Measurements from ENCODE around the gene TUBGCP2.

DNA sequence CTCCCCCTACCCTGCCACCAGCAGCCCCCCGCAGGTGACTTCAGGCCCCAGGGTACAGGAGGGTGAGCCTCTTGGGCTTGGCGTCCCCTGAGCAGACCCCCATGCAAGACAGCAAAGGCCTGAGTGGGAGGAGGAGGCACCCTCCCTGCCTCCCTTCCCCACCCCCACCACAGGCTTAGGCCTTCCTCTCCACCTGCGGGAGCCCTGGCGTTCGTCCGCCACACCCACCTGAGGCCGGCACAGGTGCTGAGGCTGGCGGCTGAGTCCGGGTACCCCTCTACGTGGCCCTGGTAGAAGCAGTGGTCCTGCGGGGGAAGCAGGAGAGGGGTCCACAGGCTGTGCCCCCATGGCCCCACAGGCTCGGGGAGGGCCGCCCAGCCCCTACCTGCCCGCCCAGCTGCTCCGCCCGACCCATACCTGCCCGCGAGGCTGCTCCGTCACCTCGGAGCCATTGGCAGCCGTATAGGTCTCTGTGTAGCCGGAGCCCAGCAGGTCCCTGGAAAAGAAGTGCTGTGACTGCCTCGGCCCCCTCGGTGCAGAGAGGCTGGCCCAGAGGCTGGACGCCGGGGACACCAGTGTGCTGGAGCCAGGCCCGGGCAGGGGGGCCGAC is 35.0 kb downstream of the TUBGCP2 start:
- TF ChIP-seq, protein P1, sequence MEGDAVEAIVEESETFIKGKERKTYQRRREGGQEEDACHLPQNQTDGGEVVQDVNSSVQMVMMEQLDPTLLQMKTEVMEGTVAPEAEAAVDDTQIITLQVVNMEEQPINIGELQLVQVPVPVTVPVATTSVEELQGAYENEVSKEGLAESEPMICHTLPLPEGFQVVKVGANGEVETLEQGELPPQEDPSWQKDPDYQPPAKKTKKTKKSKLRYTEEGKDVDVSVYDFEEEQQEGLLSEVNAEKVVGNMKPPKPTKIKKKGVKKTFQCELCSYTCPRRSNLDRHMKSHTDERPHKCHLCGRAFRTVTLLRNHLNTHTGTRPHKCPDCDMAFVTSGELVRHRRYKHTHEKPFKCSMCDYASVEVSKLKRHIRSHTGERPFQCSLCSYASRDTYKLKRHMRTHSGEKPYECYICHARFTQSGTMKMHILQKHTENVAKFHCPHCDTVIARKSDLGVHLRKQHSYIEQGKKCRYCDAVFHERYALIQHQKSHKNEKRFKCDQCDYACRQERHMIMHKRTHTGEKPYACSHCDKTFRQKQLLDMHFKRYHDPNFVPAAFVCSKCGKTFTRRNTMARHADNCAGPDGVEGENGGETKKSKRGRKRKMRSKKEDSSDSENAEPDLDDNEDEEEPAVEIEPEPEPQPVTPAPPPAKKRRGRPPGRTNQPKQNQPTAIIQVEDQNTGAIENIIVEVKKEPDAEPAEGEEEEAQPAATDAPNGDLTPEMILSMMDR (IDR thresholded peaks at IDR 0.05): no peak
- TF ChIP-seq POLR2A (IDR thresholded peaks at IDR 0.05): no peak
